Kasumi-1 (cell line): ENCODE measurements around the gene NASP.

Source experiments
- DNase-seq, 2 experiments: peaks; one replicate each; lab custom pipeline; 2025; lab: John Stamatoyannopoulos, UW

Gene NASP

GRCh38 chr1:45620588-45621500 is 37.0 kb downstream of the NASP start:
- no peak for DNase-seq

- DNase-seq: no peak
Observed at GRCh38 chr1:45621501-45621836, 37.6 kb downstream of the NASP start.

GRCh38 chr1:45621895-45622523 is 38.2 kb downstream of the NASP start:
- DNase-seq: no peak

GRCh38 chr1:45622524-45623394 is 38.9 kb downstream of the NASP start:
- no peak for DNase-seq

GRCh38 chr1:45623972-45624371 is 40.1 kb downstream of the NASP start, which contains the start of gene CCDC17:
TSS of gene CCDC17 (minus strand) at chr1:45624054. CDS start at chr1:45623909, 145 bp downstream.
- DNase-seq: no peak

GRCh38 chr1:45629035-45629434 is 45.2 kb downstream of the NASP start:
- peak; percentile 50 to 55 for DNase-seq

GRCh38 chr1:45630429-45630828 is 46.6 kb downstream of the NASP start:
- DNase-seq: no peak

GRCh38 chr1:45635211-45635610 is 51.4 kb downstream of the NASP start:
- no peak for DNase-seq

- DNase-seq: no peak
Observed at GRCh38 chr1:45640293-45640692, 56.5 kb downstream of the NASP start.

- DNase-seq: no peak
Observed at GRCh38 chr1:45643321-45643720, 59.5 kb downstream of the NASP start.

- DNase-seq: no peak
Observed at GRCh38 chr1:45643978-45644377, 60.1 kb downstream of the NASP start.

- DNase-seq: peak; percentile 7 to 20
Observed at GRCh38 chr1:45644661-45645060, 60.8 kb downstream of the NASP start.

GRCh38 chr1:45647248-45648021 is 63.6 kb downstream of the NASP start:
- DNase-seq: peak; percentile 73 to 87

- no peak for DNase-seq
Observed at GRCh38 chr1:45654540-45655280, 70.9 kb downstream of the NASP start.

- DNase-seq: no peak
Observed at GRCh38 chr1:45656573-45657226, 72.9 kb downstream of the NASP start.

- DNase-seq: no peak
Observed at GRCh38 chr1:45658171-45658570, 74.3 kb downstream of the NASP start.

GRCh38 chr1:45659222-45659621 is 75.4 kb downstream of the NASP start:
- no peak for DNase-seq

- no peak for DNase-seq
Observed at GRCh38 chr1:45660336-45660735, 76.5 kb downstream of the NASP start.

- DNase-seq: no peak
Observed at GRCh38 chr1:45666836-45667235, 83.0 kb downstream of the NASP start.
